Thyroid gland (tissue), 4 donors: ENCODE results near the gene LRRC58. TPM values are rescaled to one million over a fixed set of nuclear protein-coding genes. Genes with fewer than 3 reads are reported as not detected.
A peak's percentile ranks its signal among the peaks of the same experiment; 100 is the strongest.

Experiments
- DNase-seq, 2 donors: peaks; one replicate each; pipeline ENCODE4 v3.0.0-alpha.2; 2019
- H3K27ac ChIP-seq, 3 donors: fragments of 200-600 bp; sonication (generic); 1 replicate in 2 of 3; 2 replicates in 1 of 3; pipeline ENCODE4 v1.5.1; 2016 to 2019; ENCODE audit warnings: mild to moderate bottlenecking in 1 of 3, moderate library complexity in 1 of 3
- H3K27me3 ChIP-seq: fragments of 200-600 bp; sonication (generic); one replicate; pipeline ENCODE4 v1.5.1; 2019
- H3K36me3 ChIP-seq, 2 donors: fragments of 200-600 bp; sonication (generic); one replicate each; pipeline ENCODE4 v1.5.1; 2016 to 2019
- H3K4me1 ChIP-seq, 2 donors: fragments of 200-600 bp; sonication (generic); one replicate each; pipeline ENCODE4 v1.5.1; 2017 to 2019
- H3K4me3 ChIP-seq, 3 donors: fragments of 200-600 bp; sonication (generic); replicated peaks in 1 of 3; 1 replicate in 2 of 3; 2 replicates in 1 of 3; pipeline ENCODE4 v1.5.1; 2016; ENCODE audit warnings: mild to moderate bottlenecking in 1 of 3
- H3K9me3 ChIP-seq: fragments of 200-600 bp; sonication (generic); one replicate; pipeline ENCODE4 v1.5.1; 2017
- POLR2A ChIP-seq, 2 donors: fragments of 450-650 bp; IDR thresholded peaks; one replicate each; pipeline ENCODE4 v1.6.1; 2017; ENCODE audit warnings: antibody characterized with exemption in 2 of 2, mild to moderate bottlenecking in 2 of 2, moderate library complexity in 1 of 2
- WGBS, 2 donors: methylation state at CpG; one replicate each; pipeline ENCODE4 v1.1.5; 2017; 5-methylcytosine and 5-hydroxymethylcytosine counted together
- intact Hi-C: fragments of 100-400 bp; cut with DNase I; formaldehyde crosslinking; loops from one replicate; pipeline ENCODE4 v1.15.1; 2023
- total RNA-seq, 4 donors: library from RNA; depleted of rRNA; stranded (reverse); fragments of >200 nt; gene quantifications; one replicate each; pipeline ENCODE4 v1.2.3, GENCODE V29; 2016
- TF ChIP-seq, protein P1 (sequence below), 6 experiments: fragments of 200-600 bp in 3 of 6; fragments of 450-650 bp in 3 of 6; sonication (generic) in 3 of 6; IDR thresholded peaks; one replicate each; pipeline ENCODE4 v1.5.1; 2016 to 2019; ENCODE audit warnings: antibody characterized with exemption in 6 of 6, mild to moderate bottlenecking in 2 of 6, inconsistent platforms in 1 of 6, moderate library complexity in 1 of 6

LRRC58 gene
- total RNA-seq: 10 to 100 TPM; 40.3 to 52.4 (median 44.6) TPM

DNA sequence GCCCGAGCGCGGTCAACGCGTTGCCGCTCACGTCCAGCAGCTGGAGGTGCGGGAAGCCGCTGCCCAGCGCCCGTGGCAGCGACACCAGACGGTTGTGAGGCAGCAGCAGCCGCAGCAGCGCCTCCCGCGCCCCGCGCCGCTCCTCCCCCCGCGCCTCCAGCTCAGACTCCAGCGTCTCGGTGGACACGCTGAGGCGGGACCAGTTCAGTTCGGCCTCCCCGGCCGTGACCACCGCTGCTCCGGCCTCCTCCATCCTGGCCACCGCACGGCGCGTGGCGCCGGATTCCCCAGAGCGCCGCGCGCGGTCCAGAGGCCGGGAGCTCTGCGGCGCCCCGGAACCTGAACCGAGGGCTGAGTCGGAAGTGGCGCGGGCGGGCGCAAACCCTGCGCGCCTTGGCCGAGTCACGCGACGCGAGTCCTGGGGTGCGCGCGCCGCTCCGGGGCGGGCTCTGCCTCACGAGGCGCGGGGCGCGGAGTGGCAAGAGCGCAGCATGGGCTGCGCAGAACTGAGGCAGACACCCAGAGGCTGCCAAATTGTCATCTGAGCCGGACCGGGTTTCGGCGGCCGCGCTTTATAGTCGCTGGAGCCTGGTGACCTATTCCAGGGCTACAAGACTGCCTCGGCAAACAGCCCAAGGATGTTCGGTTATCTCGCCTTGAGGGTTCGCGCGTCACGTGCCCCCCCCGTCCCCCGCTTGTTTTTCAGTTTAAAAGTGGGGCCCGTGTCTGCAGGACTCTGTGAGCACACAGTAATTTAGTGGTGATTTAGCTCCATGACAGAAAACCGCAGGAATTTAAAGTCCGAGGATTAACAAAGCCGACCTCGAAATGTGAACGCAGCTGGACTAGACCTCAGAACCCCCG is at the start of gene LRRC58:
TSS of gene LRRC58 (minus strand) at position 364 of the 864 bp plus-strand sequence. CDS start at position 253, 111 bp downstream.
- 1% methylated on average over 9 to 23 of the region's 95 CpGs for WGBS, 2 donors
- peaks cover 12 to 18% of the 10 kb centered on the region in 2 donors for H3K4me1 ChIP-seq
- DNase-seq: peak; percentile 91 to 94
- peak within 1 kb of the TSS; percentile 51 to 76 (median 52) for H3K4me3 ChIP-seq
- no peaks in the 10 kb centered on the region for H3K36me3 ChIP-seq
- H3K27me3 ChIP-seq: no peaks in the 10 kb centered on the region
- H3K27ac ChIP-seq: peak within 1 kb of the TSS; percentile 63 to 97 (median 90)
- intact Hi-C loops: loop anchor here (5.0 to 10.0 kb wide), 3 partner anchors 66 to 206 kb away; no protein-coding TSS in a partner anchor
- TF ChIP-seq POLR2A (IDR thresholded peaks at IDR 0.05): peak; percentile 69 to 96
- TF ChIP-seq, protein P1, sequence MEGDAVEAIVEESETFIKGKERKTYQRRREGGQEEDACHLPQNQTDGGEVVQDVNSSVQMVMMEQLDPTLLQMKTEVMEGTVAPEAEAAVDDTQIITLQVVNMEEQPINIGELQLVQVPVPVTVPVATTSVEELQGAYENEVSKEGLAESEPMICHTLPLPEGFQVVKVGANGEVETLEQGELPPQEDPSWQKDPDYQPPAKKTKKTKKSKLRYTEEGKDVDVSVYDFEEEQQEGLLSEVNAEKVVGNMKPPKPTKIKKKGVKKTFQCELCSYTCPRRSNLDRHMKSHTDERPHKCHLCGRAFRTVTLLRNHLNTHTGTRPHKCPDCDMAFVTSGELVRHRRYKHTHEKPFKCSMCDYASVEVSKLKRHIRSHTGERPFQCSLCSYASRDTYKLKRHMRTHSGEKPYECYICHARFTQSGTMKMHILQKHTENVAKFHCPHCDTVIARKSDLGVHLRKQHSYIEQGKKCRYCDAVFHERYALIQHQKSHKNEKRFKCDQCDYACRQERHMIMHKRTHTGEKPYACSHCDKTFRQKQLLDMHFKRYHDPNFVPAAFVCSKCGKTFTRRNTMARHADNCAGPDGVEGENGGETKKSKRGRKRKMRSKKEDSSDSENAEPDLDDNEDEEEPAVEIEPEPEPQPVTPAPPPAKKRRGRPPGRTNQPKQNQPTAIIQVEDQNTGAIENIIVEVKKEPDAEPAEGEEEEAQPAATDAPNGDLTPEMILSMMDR (IDR thresholded peaks at IDR 0.05): peak in 4 of 6 experiments; percentile 10 to 28 (median 17)
- H3K9me3 ChIP-seq: no peaks in the 10 kb centered on the region

DNA sequence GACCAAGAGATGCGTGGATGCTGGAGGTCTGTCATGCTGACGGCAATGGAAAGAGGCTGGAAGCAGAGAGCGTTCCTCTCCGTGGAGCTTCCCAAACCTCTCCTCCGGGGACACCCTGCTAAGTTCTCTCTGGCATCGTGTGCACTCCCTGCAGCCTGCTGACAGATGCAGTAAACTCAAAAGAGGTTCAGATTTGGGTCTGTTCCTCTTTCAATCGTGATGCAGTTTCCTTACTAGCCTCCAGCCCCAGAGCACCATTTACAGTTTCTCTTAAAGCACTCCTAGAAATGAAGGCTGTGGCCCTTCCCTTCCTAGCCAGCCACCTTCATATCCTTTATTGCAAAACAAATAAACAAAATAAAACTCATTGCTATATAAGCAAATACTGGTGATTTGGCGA is 47.3 kb upstream of the LRRC58 start:
- Histone ChIP-seq H3K27me3 (no peaks in the 10 kb centered on the region), H3K4me3 (no peak overlapping the region), H3K27ac (no peak overlapping the region), H3K36me3 (peaks cover 63 to 71% of the 10 kb centered on the region in 2 donors), H3K9me3 (no peaks in the 10 kb centered on the region), H3K4me1 (no peaks in the 10 kb centered on the region)
- no peak for TF ChIP-seq POLR2A (IDR thresholded peaks at IDR 0.05)
- TF ChIP-seq, protein P1 (IDR thresholded peaks at IDR 0.05): no peak
- 87 to 90% methylated on average over 8 of the region's 8 CpGs for WGBS, 2 donors
- intact Hi-C loops: no loop called here
- DNase-seq: no peak

DNA sequence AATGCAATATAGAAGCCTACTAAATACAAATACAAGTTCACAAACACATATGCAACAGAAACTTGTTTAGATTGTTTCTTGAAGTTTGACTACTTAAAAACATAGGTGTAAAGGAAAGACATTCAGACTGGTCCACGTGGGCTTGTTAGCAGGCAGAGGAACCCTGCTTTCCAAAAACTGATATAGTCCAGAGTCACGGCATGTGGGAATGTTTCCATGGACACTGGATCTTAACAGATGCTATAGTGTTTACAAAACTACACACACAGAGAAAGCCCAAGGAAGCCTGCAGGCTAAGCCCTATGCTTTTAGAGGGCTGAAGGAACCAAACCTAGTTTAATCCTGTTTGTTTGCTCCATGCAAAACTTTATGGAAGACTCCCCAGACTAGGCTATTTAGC is 45.2 kb upstream of the LRRC58 start:
- H3K4me1 ChIP-seq: no peaks in the 10 kb centered on the region
- H3K36me3 ChIP-seq: peaks cover 47 to 50% of the 10 kb centered on the region in 2 donors
- H3K27me3 ChIP-seq: no peaks in the 10 kb centered on the region
- DNase-seq: no peak
- no peak overlapping the region for H3K4me3 ChIP-seq
- no peak overlapping the region for H3K27ac ChIP-seq
- H3K9me3 ChIP-seq: no peaks in the 10 kb centered on the region
- TF ChIP-seq, protein P1 (IDR thresholded peaks at IDR 0.05): no peak
- TF ChIP-seq POLR2A (IDR thresholded peaks at IDR 0.05): no peak
- WGBS, 2 donors: 80 to 92% methylated on average over 2 of the region's 2 CpGs
- intact Hi-C loops: no loop called here

DNA sequence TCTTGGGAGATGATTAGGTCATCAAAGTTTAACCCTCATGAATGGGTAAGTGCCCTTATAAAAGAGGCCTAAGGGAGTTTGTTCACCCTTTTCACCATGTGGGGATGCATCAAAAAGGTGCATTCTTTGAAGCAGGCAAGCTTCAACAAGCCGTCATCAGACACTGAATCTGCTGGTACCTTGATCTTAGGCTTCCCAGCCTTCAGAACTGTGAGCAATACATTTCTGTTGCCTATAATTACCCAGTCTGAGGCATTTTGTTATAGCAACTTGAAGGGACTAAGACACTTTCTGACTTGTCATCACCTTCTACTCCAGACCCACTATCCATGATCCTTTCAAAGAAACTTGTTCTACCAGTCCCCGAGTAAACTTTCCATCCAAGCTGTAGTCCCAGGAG is 44.6 kb upstream of the LRRC58 start:
- H3K27me3 ChIP-seq: no peaks in the 10 kb centered on the region
- intact Hi-C loops: no loop called here
- H3K36me3 ChIP-seq: peaks cover 41 to 44% of the 10 kb centered on the region in 2 donors
- TF ChIP-seq POLR2A (IDR thresholded peaks at IDR 0.05): no peak
- TF ChIP-seq, protein P1 (IDR thresholded peaks at IDR 0.05): no peak
- 77 to 83% methylated on average over 2 of the region's 2 CpGs for WGBS, 2 donors
- H3K9me3 ChIP-seq: no peaks in the 10 kb centered on the region
- H3K4me1 ChIP-seq: no peaks in the 10 kb centered on the region
- DNase-seq: no peak
- H3K4me3 ChIP-seq: no peak overlapping the region
- no peak overlapping the region for H3K27ac ChIP-seq

DNA sequence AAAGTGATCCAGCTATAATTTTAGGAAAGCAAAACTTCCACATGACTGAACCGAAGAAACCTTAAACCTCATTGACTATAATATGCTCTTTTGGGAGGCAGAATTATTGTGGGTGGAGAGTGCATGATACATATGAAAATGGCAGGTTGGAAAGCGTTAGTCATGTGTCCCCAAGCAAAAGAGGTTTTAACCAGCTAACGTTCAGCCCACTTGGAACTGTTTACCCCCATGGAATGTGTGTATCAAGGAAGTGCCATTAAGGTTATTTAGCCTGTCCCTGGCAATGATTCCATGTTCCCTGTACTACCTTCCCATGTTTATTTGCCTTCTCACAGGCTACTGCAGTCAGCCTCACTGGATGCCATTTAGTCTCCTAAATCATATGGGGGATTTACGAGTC is 44.1 kb upstream of the LRRC58 start:
- Histone ChIP-seq H3K27ac (no peak overlapping the region), H3K36me3 (peaks cover 36 to 38% of the 10 kb centered on the region in 2 donors), H3K27me3 (no peaks in the 10 kb centered on the region), H3K4me1 (no peaks in the 10 kb centered on the region), H3K9me3 (no peaks in the 10 kb centered on the region), H3K4me3 (no peak overlapping the region)
- intact Hi-C loops: no loop called here
- DNase-seq: no peak
- no peak for TF ChIP-seq POLR2A (IDR thresholded peaks at IDR 0.05)
- TF ChIP-seq, protein P1 (IDR thresholded peaks at IDR 0.05): no peak
- 78% methylated on average over 4 of the region's 4 CpGs for WGBS, 2 donors
